Measurements from ENCODE around the gene NDC80. TPM values are rescaled to one million over a fixed set of nuclear protein-coding genes. Genes with fewer than 3 reads are reported as not detected.

The NDC80 gene
- total RNA-seq, 2 experiments from 2014 or later: 6.3 to 7.5 TPM

DNA sequence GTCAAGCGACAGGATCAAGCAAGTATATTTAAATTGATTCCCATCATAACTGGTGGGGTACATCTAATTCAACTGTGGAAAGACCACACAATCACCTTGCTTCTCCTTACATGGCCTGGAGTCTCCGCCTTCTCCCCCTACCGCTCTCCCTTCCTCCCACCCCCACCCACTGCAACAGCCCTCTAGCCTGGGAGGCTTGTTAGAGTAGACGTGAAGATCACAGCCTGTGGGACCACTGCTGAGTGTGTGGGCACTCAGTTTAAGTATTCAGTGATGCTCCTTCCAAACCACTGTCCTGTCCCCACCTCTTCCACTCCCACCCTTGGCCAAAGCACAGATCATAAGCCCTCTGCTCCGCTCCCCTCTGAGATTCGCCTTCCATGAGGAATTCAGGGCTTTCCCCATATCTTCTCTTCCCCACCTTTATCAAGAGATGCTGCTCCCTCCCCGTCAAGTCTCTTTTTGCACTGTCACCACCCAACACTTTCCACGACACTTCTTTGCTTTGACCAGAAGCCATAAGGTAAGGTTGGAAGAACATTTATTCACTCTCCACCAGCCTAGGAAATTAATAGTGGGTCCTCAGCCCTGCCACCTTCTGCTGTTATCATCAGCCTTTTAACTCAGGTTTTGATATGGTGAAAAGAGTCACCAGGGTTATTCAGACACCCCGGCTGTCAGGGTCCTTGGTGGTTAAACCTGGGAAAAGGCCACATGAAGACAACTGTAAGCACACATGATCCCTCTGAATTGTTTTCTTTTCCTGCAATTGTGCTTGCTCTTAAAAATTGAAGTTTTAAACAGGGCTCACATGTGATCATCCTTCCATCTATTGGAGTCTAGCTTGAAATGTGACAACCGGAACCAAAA, 1.8 kb upstream of the NDC80 start:
- H3K4me1 Mint-ChIP-seq (ENCODE audit: low read depth): peaks cover 76% of the 10 kb centered on the region
- no peaks in the 10 kb centered on the region for H3K27me3 Mint-ChIP-seq
- no peaks in the 10 kb centered on the region for H3K9me3 Mint-ChIP-seq
- H3K27ac Mint-ChIP-seq: peak overlapping the region; percentile 99
- peaks cover 54% of the 10 kb centered on the region for H3K36me3 Mint-ChIP-seq (ENCODE audit: low read depth)
- peaks cover 16% of the 10 kb centered on the region for H3K36me3 ChIP-seq (ENCODE audit: insufficient read depth, low read length)
- TF ChIP-seq, protein P1, sequence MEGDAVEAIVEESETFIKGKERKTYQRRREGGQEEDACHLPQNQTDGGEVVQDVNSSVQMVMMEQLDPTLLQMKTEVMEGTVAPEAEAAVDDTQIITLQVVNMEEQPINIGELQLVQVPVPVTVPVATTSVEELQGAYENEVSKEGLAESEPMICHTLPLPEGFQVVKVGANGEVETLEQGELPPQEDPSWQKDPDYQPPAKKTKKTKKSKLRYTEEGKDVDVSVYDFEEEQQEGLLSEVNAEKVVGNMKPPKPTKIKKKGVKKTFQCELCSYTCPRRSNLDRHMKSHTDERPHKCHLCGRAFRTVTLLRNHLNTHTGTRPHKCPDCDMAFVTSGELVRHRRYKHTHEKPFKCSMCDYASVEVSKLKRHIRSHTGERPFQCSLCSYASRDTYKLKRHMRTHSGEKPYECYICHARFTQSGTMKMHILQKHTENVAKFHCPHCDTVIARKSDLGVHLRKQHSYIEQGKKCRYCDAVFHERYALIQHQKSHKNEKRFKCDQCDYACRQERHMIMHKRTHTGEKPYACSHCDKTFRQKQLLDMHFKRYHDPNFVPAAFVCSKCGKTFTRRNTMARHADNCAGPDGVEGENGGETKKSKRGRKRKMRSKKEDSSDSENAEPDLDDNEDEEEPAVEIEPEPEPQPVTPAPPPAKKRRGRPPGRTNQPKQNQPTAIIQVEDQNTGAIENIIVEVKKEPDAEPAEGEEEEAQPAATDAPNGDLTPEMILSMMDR (IDR thresholded peaks at IDR 0.05): no peak
- DNase-seq (no peak), ATAC-seq (ENCODE audit: poor library complexity) (no peak)
- H3K9me3 ChIP-seq (ENCODE audit: control insufficient read depth in 1 of 2, insufficient read depth in 1 of 2, low read length in 2 of 2): no peaks in the 10 kb centered on the region
- POLR2A ChIA-PET: interaction anchor here (0.6 to 7.0 kb wide), 6 partner anchors 20 to 110 kb away, joined by 3 to 187 read pairs (median 18); partner anchors contain the start of gene SMCHD1
- intact Hi-C loops (cut with DNase I, micrococcal nuclease): loop anchor here in 1 of 2 experiments (5.0 to 10.0 kb wide), 4 partner anchors 38 to 675 kb away; partner anchors contain the start of gene MYL12A
- peak overlapping the region; percentile 100 for H3K4me3 Mint-ChIP-seq
- no peak overlapping the region for H3K27ac ChIP-seq (ENCODE audit: low read depth in 1 of 2, low read length in 2 of 2)
- H3K27me3 ChIP-seq (ENCODE audit: control insufficient read depth in 1 of 2, insufficient read depth in 2 of 2, low read length in 2 of 2): no peaks in the 10 kb centered on the region
- CTCF ChIA-PET: interaction anchor here (2.2 to 2.4 kb wide), 2 partner anchors 87 to 111 kb away, joined by 7 to 9 read pairs; partner anchors contain the start of gene SMCHD1
- H3K4me1 ChIP-seq (ENCODE audit: insufficient read depth, low read length): peaks cover 27% of the 10 kb centered on the region
- H3K4me3 ChIP-seq (ENCODE audit: low read length): peak overlapping the region; percentile 90

DNA sequence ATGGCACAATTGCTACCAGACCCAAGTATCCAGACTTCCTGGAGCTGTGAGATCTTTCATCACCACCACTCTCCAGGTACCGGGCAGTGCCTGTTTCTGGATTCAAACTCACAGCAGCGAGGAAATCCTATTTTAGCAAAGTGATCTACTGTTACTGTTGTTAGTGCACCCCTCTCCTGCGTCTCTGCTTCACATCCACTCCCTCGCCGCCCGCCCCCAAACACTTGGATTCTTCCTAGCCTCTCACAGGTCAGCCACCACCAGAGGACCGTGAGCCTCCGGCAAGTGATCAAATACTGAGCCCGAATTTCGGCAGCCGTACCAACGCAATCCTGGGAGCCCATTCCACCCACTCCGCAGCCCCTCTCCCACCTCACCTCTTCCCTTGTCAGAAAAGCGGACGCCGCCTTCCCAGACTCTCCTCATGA, 571 bp upstream of the NDC80 start:
- peak; percentile 67 for ATAC-seq (ENCODE audit: poor library complexity)

DNA sequence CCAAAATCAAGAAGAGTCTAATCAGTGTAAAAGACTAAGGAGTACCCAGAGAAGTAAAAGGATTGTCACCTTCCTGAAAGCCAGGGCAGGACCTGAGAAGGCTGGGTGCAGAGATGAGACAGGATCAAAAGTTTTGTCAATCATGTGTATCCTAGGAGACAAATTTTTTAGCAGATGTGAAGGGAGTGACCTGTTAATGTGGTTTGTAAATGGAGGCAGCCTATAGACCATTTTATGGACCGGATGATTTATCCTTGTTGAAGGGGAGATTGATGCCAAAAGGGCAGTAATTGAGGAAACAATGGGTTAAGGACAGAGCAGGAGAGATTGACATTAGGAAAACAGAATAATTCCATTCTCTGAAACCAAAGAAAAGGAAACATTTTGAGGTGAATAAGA, 813 bp downstream of the NDC80 start:
- DNase-seq: peak in 2 of 14 experiments; percentile 29 to 54
- ChIA-PET CTCF (interaction anchor here (0.9 to 2.4 kb wide), 5 partner anchors 11 to 128 kb away, joined by 3 to 10 read pairs (median 5); partner anchors contain the start of gene SMCHD1), POLR2A (interaction anchor here (0.6 to 7.0 kb wide), 15 partner anchors 11 to 1022 kb away, joined by 3 to 187 read pairs (median 4); partner anchors contain the start of gene SMCHD1)
- Mint-ChIP-seq H3K4me1 (ENCODE audit: low read depth) (peaks cover 65% of the 10 kb centered on the region), H3K36me3 (ENCODE audit: low read depth) (peaks cover 30% of the 10 kb centered on the region), H3K27ac (peak overlapping the region; percentile 99), H3K4me3 (peak overlapping the region; percentile 100), H3K9me3 (no peaks in the 10 kb centered on the region), H3K27me3 (no peaks in the 10 kb centered on the region)
- no peak for ATAC-seq (ENCODE audit: poor library complexity)
- H3K27ac ChIP-seq (ENCODE audit: low read depth in 1 of 2, low read length in 2 of 2): no peak overlapping the region
- peaks cover 27% of the 10 kb centered on the region for H3K4me1 ChIP-seq (ENCODE audit: insufficient read depth, low read length)
- H3K9me3 ChIP-seq (ENCODE audit: control insufficient read depth in 1 of 2, insufficient read depth in 1 of 2, low read length in 2 of 2): no peaks in the 10 kb centered on the region
- H3K36me3 ChIP-seq (ENCODE audit: insufficient read depth, low read length): peaks cover 5% of the 10 kb centered on the region
- intact Hi-C loops (cut with DNase I, micrococcal nuclease): loop anchor here in 1 of 2 experiments (5.0 to 10.0 kb wide), 3 partner anchors 35 to 673 kb away; partner anchors contain the start of gene MYL12A
- H3K4me3 ChIP-seq (ENCODE audit: low read length): peak overlapping the region; percentile 90
- TF ChIP-seq, protein P1 (IDR thresholded peaks at IDR 0.05): no peak
- H3K27me3 ChIP-seq (ENCODE audit: control insufficient read depth in 1 of 2, insufficient read depth in 2 of 2, low read length in 2 of 2): no peaks in the 10 kb centered on the region

More for the DNA sequence above, 571 bp upstream of the NDC80 start:
- ChIA-PET CTCF (interaction anchor here (0.6 to 2.4 kb wide), 11 partner anchors 12 to 129 kb away, joined by 3 to 10 read pairs (median 4); partner anchors contain the start of gene SMCHD1), POLR2A (interaction anchor here (0.7 to 7.0 kb wide), 24 partner anchors 12 to 1758 kb away, joined by 3 to 187 read pairs (median 4); partner anchors contain the start of gene SMCHD1)
- H3K4me1 ChIP-seq (ENCODE audit: insufficient read depth, low read length): peaks cover 27% of the 10 kb centered on the region
- H3K9me3 ChIP-seq (ENCODE audit: control insufficient read depth in 1 of 2, insufficient read depth in 1 of 2, low read length in 2 of 2): no peaks in the 10 kb centered on the region
- peak overlapping the region; percentile 90 for H3K4me3 ChIP-seq (ENCODE audit: low read length)
- peak overlapping the region; percentile 99 for H3K27ac Mint-ChIP-seq
- peak in 11 of 14 experiments; percentile 42 to 80 (median 60) for DNase-seq
- intact Hi-C loops (cut with DNase I, micrococcal nuclease): loop anchor here (1.0 to 10.0 kb wide), 7 partner anchors 36 to 674 kb away; partner anchors contain the start of genes MYL12A (in 1 of the 2) and SMCHD1 (in 1 of the 2)
- TF ChIP-seq, protein P1 (IDR thresholded peaks at IDR 0.05): no peak
- H3K9me3 Mint-ChIP-seq: no peaks in the 10 kb centered on the region
- H3K4me1 Mint-ChIP-seq (ENCODE audit: low read depth): peaks cover 67% of the 10 kb centered on the region
- peaks cover 42% of the 10 kb centered on the region for H3K36me3 Mint-ChIP-seq (ENCODE audit: low read depth)
- H3K27me3 ChIP-seq (ENCODE audit: control insufficient read depth in 1 of 2, insufficient read depth in 2 of 2, low read length in 2 of 2): no peaks in the 10 kb centered on the region
- H3K27ac ChIP-seq (ENCODE audit: low read depth in 1 of 2, low read length in 2 of 2): peak overlapping the region; percentile 90 to 99
- peak overlapping the region; percentile 100 for H3K4me3 Mint-ChIP-seq
- H3K36me3 ChIP-seq (ENCODE audit: insufficient read depth, low read length): peaks cover 14% of the 10 kb centered on the region
- H3K27me3 Mint-ChIP-seq: no peaks in the 10 kb centered on the region

Measured in CD4-positive, alpha-beta T cell (primary cell).